K562 (cell line): ENCODE measurements around the gene TRPC4AP. TPM values are rescaled to one million over a fixed set of nuclear protein-coding genes. Genes with fewer than 3 reads are reported as not detected.

ENCODE experiments used
- ARID4B ChIP-seq: sonication (generic); formaldehyde crosslinking; IDR thresholded peaks from 2 replicates; pipeline ENCODE4 v1.8.0; 2022; ENCODE audit warnings: mild to moderate bottlenecking, missing genetic modification reagents
- FUS ChIP-seq: fragments of 200-400 bp; formaldehyde crosslinking; optimal IDR thresholded peaks from 2 replicates; pipeline ENCODE3; 2017; ENCODE audit warnings: low read depth, low read length
- REST ChIP-seq, 2 experiments: fragments of 450-650 bp; formaldehyde crosslinking in 1 of 2; IDR thresholded peaks; 2 replicates each; pipeline versions ENCODE4 v1.4.0 to v1.6.1; 2014 to 2020; ENCODE audit warnings: mild to moderate bottlenecking in 2 of 2, borderline replicate concordance in 1 of 2, low read depth in 1 of 2
- THRA ChIP-seq: fragments of 450-650 bp; IDR thresholded peaks from 2 replicates; pipeline ENCODE4 v1.6.1; 2017; ENCODE audit warnings: mild to moderate bottlenecking, moderate library complexity
- ZNF311 ChIP-seq: fragments of 250-450 bp; sonication (Bioruptor Pico); IDR thresholded peaks from 2 replicates; pipeline ENCODE4 v1.4.0; 2020; ENCODE audit warnings: mild to moderate bottlenecking, moderate library complexity
- polyA plus RNA-seq, 8 experiments: library from polyadenylated mRNA; depleted of rRNA in 4 of 8; stranded (reverse) in 5 of 8; unstranded in 3 of 8; fragments of >200 nt; fragmentation: Nextera tagmentation in 2 of 8; fragmentation: Illumina TruSeq in 1 of 8; extraction: Ambion mirVana in 2 of 8; extraction: Trizol in 1 of 8; gene quantifications; 2 replicates each; pipeline versions ENCODE4 v1.2.1 to v1.2.3, GENCODE V29; 2011 to 2014; ENCODE audit warnings: inconsistent platforms in 1 of 8, missing spikeins in 1 of 8
- total RNA-seq, 7 experiments: library from RNA; depleted of rRNA in 6 of 7; stranded (reverse); fragments of >200 nt in 6 of 7; fragmentation: Illumina TruSeq in 2 of 7; extraction: Trizol in 2 of 7; gene quantifications; 2 replicates each; pipeline versions ENCODE4 v1.2.1 to v1.2.3, GENCODE V29; 2011 to 2021; ENCODE audit warnings: low replicate concordance in 1 of 7

TRPC4AP gene
- total and polyA plus RNA-seq, 9 of the 15 experiments (the other 6 are each of a cell fraction or from before 2014, with no cell fraction given) = 2.3 to 70.3 (median 33.3) TPM

- TF ChIP-seq REST (IDR thresholded peaks at IDR 0.05; ENCODE audit: borderline replicate concordance) (no peak), REST (CRISPR knock-in tag; IDR thresholded peaks at IDR 0.05; ENCODE audit: low read depth) (no peak), ZNF311 (CRISPR knock-in tag) (0 out of 2 replicates have a peak, but pooled peaks have one; percentile 34), THRA (no peak), ARID4B (no peak), FUS (no peak)
Measured at GRCh38 chr20:35085477-35086225, 7.0 kb downstream of the TRPC4AP start (continued).
